Testis (tissue), 3 donors: ENCODE results near the gene DNAL1. TPM values are rescaled to one million over a fixed set of nuclear protein-coding genes. Genes with fewer than 3 reads are reported as not detected.
"Not testable (repeated sequence)": the region's sequence is repeated elsewhere in the genome, so short reads cannot be mapped to it uniquely, and the experiment has no call there.

Experiments used
- DNase-seq: peaks from one replicate; pipeline ENCODE4 v3.0.0-alpha.2; 2019
- H3K27ac ChIP-seq, 2 donors: fragments of 200-600 bp; sonication (generic); one replicate each; pipeline ENCODE4 v1.5.1; 2019
- H3K27me3 ChIP-seq: fragments of 200-600 bp; sonication (generic); one replicate; pipeline ENCODE4 v1.5.1; 2019
- H3K36me3 ChIP-seq: fragments of 200-600 bp; sonication (generic); one replicate; pipeline ENCODE4 v1.5.1; 2017; ENCODE audit warnings: low read depth; ENCODE audit errors: missing control alignments
- H3K4me1 ChIP-seq: fragments of 200-600 bp; sonication (generic); one replicate; pipeline ENCODE4 v1.5.1; 2019
- H3K4me3 ChIP-seq, 2 donors: fragments of 200-600 bp; sonication (generic); one replicate each; pipeline ENCODE4 v1.5.1; 2017 to 2019
- H3K9me3 ChIP-seq: fragments of 200-600 bp; sonication (generic); one replicate; pipeline ENCODE4 v1.5.1; 2017
- CTCF ChIP-seq, 3 experiments: fragments of 450-650 bp in 2 of 3; fragments of 200-600 bp in 1 of 3; sonication (generic) in 1 of 3; IDR thresholded peaks; one replicate each; pipeline ENCODE4 v1.5.1; 2016 to 2019; ENCODE audit warnings: antibody characterized with exemption in 3 of 3, mild to moderate bottlenecking in 2 of 3, moderate library complexity in 1 of 3
- POLR2A ChIP-seq: fragments of 450-650 bp; IDR thresholded peaks from one replicate; pipeline ENCODE4 v1.6.1; 2017; ENCODE audit warnings: antibody characterized with exemption, mild to moderate bottlenecking, moderate library complexity
- WGBS, 2 donors: methylation state at CpG; one replicate each; pipeline ENCODE4 v1.1.5; 2018; 5-methylcytosine and 5-hydroxymethylcytosine counted together
- intact Hi-C: fragments of 100-400 bp; cut with DNase I; formaldehyde crosslinking; loops from one replicate; pipeline ENCODE4 v1.15.1; 2023; ENCODE audit warnings: low total_unique reads
- polyA plus RNA-seq: library from polyadenylated mRNA; stranded (reverse); fragments of 350-450 nt; fragmentation: Illumina TruSeq; extraction: RNeasy Lipid Tissue Mini Kit (QIAGEN cat#74804); gene quantifications from one replicate; pipeline ENCODE4 v1.2.3, GENCODE V29; 2014; ENCODE audit warnings: low read depth, low replicate concordance; ENCODE audit not compliant: insufficient read depth
- total RNA-seq, 2 donors: library from RNA; depleted of rRNA; stranded (reverse); fragments of >200 nt; gene quantifications; one replicate each; pipeline ENCODE4 v1.2.3, GENCODE V29; 2016

The DNAL1 gene
- total and polyA plus RNA-seq, 3 donors from 2014 or later = 14.6 to 136 (median 19.0) TPM

- H3K36me3 ChIP-seq = no peaks in the 10 kb centered on the region
- WGBS, 2 donors = 89 to 96% methylated on average over 2 of the region's 2 CpGs
- no peaks in the 10 kb centered on the region for H3K9me3 ChIP-seq
- intact Hi-C loops = no loop called here
- H3K4me1 ChIP-seq = no peaks in the 10 kb centered on the region
- no peak overlapping the region for H3K4me3 ChIP-seq
- TF ChIP-seq CTCF (IDR thresholded peaks at IDR 0.05) = no peak
- TF ChIP-seq POLR2A = no peak
- H3K27ac ChIP-seq = no peak overlapping the region
- DNase-seq = no peak
- no peaks in the 10 kb centered on the region for H3K27me3 ChIP-seq
These were observed 51.2 kb downstream of the DNAL1 start for GRCh38 chr14:73695997-73696396.

- TF ChIP-seq CTCF (IDR thresholded peaks at IDR 0.05) (no peak), POLR2A (no peak)
- no peaks in the 10 kb centered on the region for H3K36me3 ChIP-seq
- H3K9me3 ChIP-seq = no peaks in the 10 kb centered on the region
- no peaks in the 10 kb centered on the region for H3K4me1 ChIP-seq
- DNase-seq = no peak
- no peaks in the 10 kb centered on the region for H3K27me3 ChIP-seq
- intact Hi-C loops = no loop called here
- WGBS, 2 donors = 91 to 93% methylated on average over 2 of the region's 2 CpGs
- no peak overlapping the region for H3K4me3 ChIP-seq
- H3K27ac ChIP-seq = no peak overlapping the region
These were observed 51.9 kb downstream of the DNAL1 start for GRCh38 chr14:73696466-73697400.

GRCh38 chr14:73700325-73700724 lies 55.5 kb downstream of the DNAL1 start:
- Histone ChIP-seq H3K4me1 (no peaks in the 10 kb centered on the region), H3K27me3 (no peaks in the 10 kb centered on the region), H3K9me3 (no peaks in the 10 kb centered on the region), H3K4me3 (no peak overlapping the region), H3K36me3 (no peaks in the 10 kb centered on the region), H3K27ac (no peak overlapping the region)
- TF ChIP-seq CTCF (IDR thresholded peaks at IDR 0.05) = no peak
- TF ChIP-seq POLR2A = no peak
- intact Hi-C loops = no loop called here
- 58 to 100% methylated on average over 1 of the region's 1 CpG for WGBS, 2 donors
- DNase-seq = no peak

GRCh38 chr14:73708076-73708475 lies 63.3 kb downstream of the DNAL1 start:
- intact Hi-C loops, H3K36me3 ChIP-seq, H3K9me3 ChIP-seq, H3K27me3 ChIP-seq, H3K27ac ChIP-seq, H3K4me1 ChIP-seq, DNase-seq, H3K4me3 ChIP-seq: not testable (repeated sequence)
- WGBS, 2 donors = 89 to 98% methylated on average over 4 of the region's 4 CpGs

- H3K27me3 ChIP-seq = no peaks in the 10 kb centered on the region
- H3K4me1 ChIP-seq = no peaks in the 10 kb centered on the region
- H3K36me3 ChIP-seq = no peaks in the 10 kb centered on the region
- no peak for TF ChIP-seq POLR2A
- TF ChIP-seq CTCF (IDR thresholded peaks at IDR 0.05) = no peak
- no peaks in the 10 kb centered on the region for H3K9me3 ChIP-seq
- H3K27ac ChIP-seq = no peak overlapping the region
- DNase-seq = no peak
- 80 to 91% methylated on average over 8 of the region's 8 CpGs for WGBS, 2 donors
- intact Hi-C loops = no loop called here
- H3K4me3 ChIP-seq = no peak overlapping the region
These were observed 65.2 kb downstream of the DNAL1 start for GRCh38 chr14:73709904-73710469.
